BLaER1 (cell line): Measurements from ENCODE around the gene ARHGEF26.
"Not testable (repeated sequence)": the region's sequence is repeated elsewhere in the genome, so short reads cannot be mapped to it uniquely, and the experiment has no call there.

Source experiments
- H3K27ac ChIP-seq: shearing (Covaris generic); formaldehyde crosslinking; 2 replicates; pipeline ENCODE4 v1.8.1; 2022
- H3K27me3 ChIP-seq: shearing (Covaris generic); formaldehyde crosslinking; 2 replicates; pipeline ENCODE4 v1.8.1; 2022
- H3K36me3 ChIP-seq: shearing (Covaris generic); formaldehyde crosslinking; 2 replicates; pipeline ENCODE4 v1.8.1; 2022
- H3K4me1 ChIP-seq: shearing (Covaris generic); formaldehyde crosslinking; 2 replicates; pipeline ENCODE4 v1.8.1; 2022
- H3K4me2 ChIP-seq: shearing (Covaris generic); formaldehyde crosslinking; 2 replicates; pipeline ENCODE4 v1.8.1; 2022
- H3K4me3 ChIP-seq: shearing (Covaris generic); formaldehyde crosslinking; 2 replicates; pipeline ENCODE4 v1.8.1; 2022
- H3K9ac ChIP-seq: shearing (Covaris generic); formaldehyde crosslinking; 2 replicates; pipeline ENCODE4 v1.8.1; 2022
- H3K9me3 ChIP-seq: shearing (Covaris generic); formaldehyde crosslinking; 2 replicates; pipeline ENCODE4 v1.8.1; 2022
- H4K20me1 ChIP-seq: shearing (Covaris generic); formaldehyde crosslinking; 2 replicates; pipeline ENCODE4 v1.8.1; 2022
- Cebpa-rat ChIP-seq: shearing (Covaris generic); IDR thresholded peaks from 2 replicates; pipeline ENCODE4 v1.8.1; 2022

Gene ARHGEF26, protein sequence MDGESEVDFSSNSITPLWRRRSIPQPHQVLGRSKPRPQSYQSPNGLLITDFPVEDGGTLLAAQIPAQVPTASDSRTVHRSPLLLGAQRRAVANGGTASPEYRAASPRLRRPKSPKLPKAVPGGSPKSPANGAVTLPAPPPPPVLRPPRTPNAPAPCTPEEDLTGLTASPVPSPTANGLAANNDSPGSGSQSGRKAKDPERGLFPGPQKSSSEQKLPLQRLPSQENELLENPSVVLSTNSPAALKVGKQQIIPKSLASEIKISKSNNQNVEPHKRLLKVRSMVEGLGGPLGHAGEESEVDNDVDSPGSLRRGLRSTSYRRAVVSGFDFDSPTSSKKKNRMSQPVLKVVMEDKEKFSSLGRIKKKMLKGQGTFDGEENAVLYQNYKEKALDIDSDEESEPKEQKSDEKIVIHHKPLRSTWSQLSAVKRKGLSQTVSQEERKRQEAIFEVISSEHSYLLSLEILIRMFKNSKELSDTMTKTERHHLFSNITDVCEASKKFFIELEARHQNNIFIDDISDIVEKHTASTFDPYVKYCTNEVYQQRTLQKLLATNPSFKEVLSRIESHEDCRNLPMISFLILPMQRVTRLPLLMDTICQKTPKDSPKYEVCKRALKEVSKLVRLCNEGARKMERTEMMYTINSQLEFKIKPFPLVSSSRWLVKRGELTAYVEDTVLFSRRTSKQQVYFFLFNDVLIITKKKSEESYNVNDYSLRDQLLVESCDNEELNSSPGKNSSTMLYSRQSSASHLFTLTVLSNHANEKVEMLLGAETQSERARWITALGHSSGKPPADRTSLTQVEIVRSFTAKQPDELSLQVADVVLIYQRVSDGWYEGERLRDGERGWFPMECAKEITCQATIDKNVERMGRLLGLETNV

DNA sequence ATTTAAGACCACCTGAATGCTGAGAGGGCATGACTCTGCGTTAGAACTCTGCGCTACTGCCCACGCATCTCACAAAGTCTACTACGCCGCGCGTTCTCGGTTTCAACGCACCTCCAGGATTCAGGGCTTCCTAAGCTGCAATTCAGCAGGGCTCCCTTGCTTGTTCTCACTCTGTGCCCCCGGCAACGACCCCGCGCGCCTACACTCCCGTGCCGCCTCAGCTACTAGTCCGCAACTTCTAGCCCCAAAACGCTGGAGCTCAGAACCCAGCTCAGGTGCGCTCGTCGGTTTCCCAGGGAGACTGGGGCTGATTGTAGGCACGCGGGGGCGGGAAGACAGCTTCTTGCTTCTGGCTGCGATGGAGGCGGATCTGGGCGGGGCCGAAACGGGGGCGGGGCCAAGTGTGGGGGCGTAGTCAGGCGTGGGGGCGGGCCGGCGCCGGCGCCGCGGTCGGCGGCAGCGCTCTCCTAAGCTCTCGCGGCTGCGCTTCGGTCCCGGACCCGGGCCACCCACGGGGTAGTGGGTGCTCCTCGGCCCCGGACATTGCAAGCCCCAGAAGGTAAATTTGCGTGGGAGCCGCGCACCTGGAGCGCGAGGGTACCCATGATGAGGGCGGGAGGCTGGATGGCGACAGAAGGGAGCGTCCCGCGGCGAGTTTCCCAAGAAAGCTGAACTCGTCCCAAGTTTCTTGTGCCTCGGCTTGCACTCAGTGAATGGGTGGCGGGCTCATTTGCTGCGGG is at the start of gene ARHGEF26:
Gene ARHGEF26, plus strand, starts transcription at position 430 of the 740 bp plus-strand sequence. CDS start 603 bp downstream, outside the sequence.
- no peak for TF ChIP-seq Cebpa-rat
- H3K4me3 ChIP-seq: no peak within 1 kb of the TSS
- H3K27me3 ChIP-seq: no peaks in the 10 kb centered on the region
- H3K9me3 ChIP-seq: peaks cover 22% of the 10 kb centered on the region
- H3K27ac ChIP-seq: no peak within 1 kb of the TSS
- H3K36me3 ChIP-seq: no peaks in the 10 kb centered on the region
- no peak within 1 kb of the TSS for H3K9ac ChIP-seq
- H4K20me1 ChIP-seq: no peaks in the 10 kb centered on the region
- H3K4me1 ChIP-seq: no peaks in the 10 kb centered on the region
- no peak within 1 kb of the TSS for H3K4me2 ChIP-seq

DNA sequence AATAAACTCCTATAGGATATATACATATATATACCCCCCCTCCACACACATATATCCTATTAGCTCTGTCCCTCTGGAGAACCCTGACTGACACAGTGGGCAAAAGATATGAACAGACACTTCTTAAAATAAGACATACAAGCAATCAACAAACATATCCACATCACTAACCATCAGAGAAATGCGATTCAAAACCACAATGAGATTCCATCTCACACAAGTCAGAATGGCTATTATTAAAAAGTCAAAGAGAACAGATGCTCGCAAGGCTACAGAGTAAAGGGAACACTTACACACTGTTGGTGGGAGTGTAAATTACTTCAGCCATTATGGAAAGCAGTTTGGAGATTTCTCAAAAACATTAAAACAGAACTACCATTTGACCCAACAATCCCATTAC is 46.2 kb upstream of the ARHGEF26 start:
- Histone ChIP-seq H3K27me3 (no peaks in the 10 kb centered on the region), H3K9ac (no peak overlapping the region), H3K4me1 (no peaks in the 10 kb centered on the region), H3K36me3 (no peaks in the 10 kb centered on the region), H3K27ac (no peak overlapping the region), H4K20me1 (no peaks in the 10 kb centered on the region), H3K4me2 (no peak overlapping the region), H3K9me3 (peaks cover 4% of the 10 kb centered on the region; the same call in 1 of the 2 replicates), H3K4me3 (no peak overlapping the region)
- no peak for TF ChIP-seq Cebpa-rat

DNA sequence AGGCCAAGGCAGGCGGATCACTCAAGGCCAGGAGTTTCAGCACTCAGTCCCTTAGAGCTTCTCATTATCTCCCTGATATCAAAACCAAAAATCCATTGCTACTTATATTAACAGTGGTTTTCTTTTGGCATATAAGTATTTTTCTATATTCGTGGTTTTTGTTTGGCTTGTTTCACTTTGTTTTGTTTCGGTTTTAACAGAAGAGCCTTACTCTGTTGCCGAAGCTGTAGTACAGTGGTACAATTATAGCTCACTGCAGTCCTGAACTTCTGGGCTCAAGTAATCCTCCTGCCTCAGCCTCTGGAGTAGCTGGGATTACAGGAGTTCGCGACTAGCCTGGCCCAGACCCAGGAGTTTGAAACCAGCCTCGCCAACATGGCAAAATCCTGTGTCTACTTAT is 42.5 kb upstream of the ARHGEF26 start:
- Histone ChIP-seq H3K4me3 (no peak overlapping the region), H3K4me2 (no peak overlapping the region), H3K9ac (no peak overlapping the region), H3K4me1 (no peaks in the 10 kb centered on the region), H3K27me3 (no peaks in the 10 kb centered on the region), H3K9me3 (peaks cover 3% of the 10 kb centered on the region; the same call in 1 of the 2 replicates), H3K36me3 (no peaks in the 10 kb centered on the region), H3K27ac (no peak overlapping the region), H4K20me1 (no peaks in the 10 kb centered on the region)
- no peak for TF ChIP-seq Cebpa-rat

DNA sequence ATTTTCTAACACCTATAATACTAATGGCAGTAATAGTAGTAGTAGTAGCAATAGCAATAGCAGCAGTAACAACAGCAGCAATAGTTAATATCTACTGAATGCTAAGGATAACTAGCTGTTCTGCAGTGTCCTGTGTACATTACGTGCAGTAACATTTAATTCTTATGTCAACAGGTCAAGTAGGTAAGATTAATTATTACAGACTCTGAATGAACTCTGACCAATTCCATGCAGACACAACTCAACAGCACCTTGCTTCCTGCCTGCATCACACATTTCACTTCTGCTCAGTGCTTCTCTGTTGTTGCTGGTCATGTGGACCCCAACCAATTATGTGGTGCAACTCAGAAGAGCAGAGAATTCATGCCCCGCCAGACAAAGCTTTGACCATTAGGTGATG is 39.9 kb upstream of the ARHGEF26 start:
- no peak for TF ChIP-seq Cebpa-rat
- Histone ChIP-seq H3K27ac (no peak overlapping the region), H3K4me2 (no peak overlapping the region)

DNA sequence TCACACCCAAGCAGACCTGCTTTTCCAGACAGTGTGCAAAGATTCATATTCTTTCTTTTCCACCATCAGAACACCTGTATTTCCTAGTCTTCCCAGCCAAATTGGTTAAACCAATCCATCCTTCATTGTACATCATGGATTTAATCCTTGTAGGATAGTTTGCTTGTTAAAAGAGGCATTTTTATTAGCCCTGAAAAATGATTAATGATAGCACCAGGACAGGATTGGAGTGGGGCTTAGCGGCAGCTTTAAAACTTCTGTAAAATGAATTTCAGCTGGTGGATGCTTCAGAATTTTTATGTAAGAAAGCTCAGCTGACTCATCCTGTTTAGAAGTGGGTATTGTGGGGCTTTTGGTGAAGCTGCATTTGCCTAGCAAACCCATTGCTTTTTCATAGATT is 36.1 kb upstream of the ARHGEF26 start:
- Histone ChIP-seq H3K27me3 (no peaks in the 10 kb centered on the region), H3K9ac (no peak overlapping the region), H3K9me3 (no peaks in the 10 kb centered on the region), H3K4me2 (no peak overlapping the region), H4K20me1 (no peaks in the 10 kb centered on the region), H3K36me3 (no peaks in the 10 kb centered on the region), H3K4me1 (no peaks in the 10 kb centered on the region), H3K4me3 (no peak overlapping the region), H3K27ac (no peak overlapping the region)
- TF ChIP-seq Cebpa-rat: no peak

More for the DNA sequence above, 39.9 kb upstream of the ARHGEF26 start:
- Histone ChIP-seq H3K9me3 (no peaks in the 10 kb centered on the region), H3K27me3 (no peaks in the 10 kb centered on the region), H4K20me1 (no peaks in the 10 kb centered on the region), H3K9ac (no peak overlapping the region), H3K4me1 (no peaks in the 10 kb centered on the region), H3K36me3 (no peaks in the 10 kb centered on the region), H3K4me3 (no peak overlapping the region)

DNA sequence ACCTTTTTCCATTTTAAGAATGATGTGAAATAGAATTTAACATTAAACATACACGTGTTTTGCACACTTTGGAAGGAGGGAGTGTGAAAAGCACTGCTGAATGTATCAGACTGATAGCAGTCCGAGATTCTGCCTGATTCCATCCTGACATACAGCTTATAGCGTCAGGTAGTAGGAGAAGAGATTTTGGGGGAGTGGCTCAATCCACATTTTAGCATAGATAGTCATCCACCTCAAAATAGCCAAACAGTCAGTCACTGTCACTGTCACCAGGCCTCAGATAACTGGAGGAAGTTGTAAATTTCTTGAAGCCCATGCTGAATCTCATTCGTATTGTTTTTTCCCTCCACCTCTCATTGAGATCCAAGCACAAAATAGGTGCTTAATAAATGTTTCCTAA is 35.4 kb upstream of the ARHGEF26 start:
- H3K9ac ChIP-seq: no peak overlapping the region
- no peaks in the 10 kb centered on the region for H3K4me1 ChIP-seq
- no peaks in the 10 kb centered on the region for H3K36me3 ChIP-seq
- H3K27ac ChIP-seq: no peak overlapping the region
- H4K20me1 ChIP-seq: no peaks in the 10 kb centered on the region
- TF ChIP-seq Cebpa-rat: no peak
- H3K9me3 ChIP-seq: no peaks in the 10 kb centered on the region
- H3K4me2 ChIP-seq: no peak overlapping the region
- H3K27me3 ChIP-seq: no peaks in the 10 kb centered on the region
- H3K4me3 ChIP-seq: no peak overlapping the region

DNA sequence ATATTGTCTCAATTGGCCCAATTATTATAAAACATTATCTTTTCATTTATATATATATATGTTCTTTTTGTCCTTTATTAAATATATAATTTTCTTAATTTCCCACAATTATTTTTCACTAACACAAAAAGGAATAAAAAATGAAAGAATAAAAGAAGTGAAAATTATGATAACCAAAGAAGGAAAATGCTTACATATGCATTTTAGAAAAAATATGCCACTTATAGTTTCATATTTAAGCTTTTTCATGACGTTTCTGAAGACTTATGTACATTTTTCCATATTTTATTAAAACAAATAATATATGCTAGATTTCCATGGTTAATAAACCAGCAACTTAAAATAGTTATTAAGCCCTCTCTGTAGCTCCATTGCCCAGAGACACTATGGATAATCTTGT is 34.9 kb upstream of the ARHGEF26 start:
- TF ChIP-seq Cebpa-rat: no peak
- H3K27me3 ChIP-seq: no peaks in the 10 kb centered on the region
- no peak overlapping the region for H3K4me3 ChIP-seq
- no peak overlapping the region for H3K4me2 ChIP-seq
- H3K36me3 ChIP-seq: no peaks in the 10 kb centered on the region
- no peaks in the 10 kb centered on the region for H3K4me1 ChIP-seq
- H3K27ac ChIP-seq: no peak overlapping the region
- H3K9ac ChIP-seq: no peak overlapping the region
- no peaks in the 10 kb centered on the region for H3K9me3 ChIP-seq
- H4K20me1 ChIP-seq: no peaks in the 10 kb centered on the region

DNA sequence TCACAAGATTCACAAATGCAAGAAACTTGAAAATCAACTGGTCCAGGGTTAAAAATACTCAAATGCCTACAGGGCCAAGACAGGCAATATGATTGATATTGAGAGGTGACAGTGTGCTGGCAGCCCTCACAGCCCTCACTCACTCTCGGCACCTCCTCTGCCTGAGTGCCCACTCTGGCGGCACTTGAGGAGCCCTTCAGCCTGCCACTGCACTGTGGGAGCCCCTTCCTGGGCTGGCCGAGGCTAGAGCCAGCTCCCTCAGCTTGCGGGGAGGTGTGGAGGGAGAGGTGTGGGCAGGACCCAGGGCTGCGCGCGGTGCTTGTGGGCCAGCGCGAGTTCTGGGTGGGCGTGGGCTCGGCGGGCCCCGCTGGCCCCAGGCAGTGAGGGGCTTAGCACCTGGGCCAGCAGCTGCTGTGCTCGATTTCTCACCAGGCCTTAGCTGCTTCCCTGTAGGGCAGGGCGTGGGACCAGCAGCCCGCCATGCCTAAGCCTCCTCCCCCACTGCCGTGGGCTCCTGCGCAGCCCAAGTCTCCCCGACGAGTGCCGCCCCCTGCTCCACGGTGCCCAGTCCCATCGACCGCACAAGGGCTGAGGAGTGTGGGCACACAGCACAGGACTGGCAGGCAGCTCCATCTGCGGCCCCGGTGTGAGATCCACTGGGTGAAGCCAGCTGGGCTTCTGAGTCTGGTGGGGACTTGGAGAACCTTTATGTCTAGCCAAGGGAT is 33.3 kb upstream of the ARHGEF26 start:
- H3K9me3 ChIP-seq, H3K27me3 ChIP-seq, H3K4me1 ChIP-seq, H3K4me3 ChIP-seq, H3K4me2 ChIP-seq, H3K36me3 ChIP-seq, H3K27ac ChIP-seq, H4K20me1 ChIP-seq, H3K9ac ChIP-seq: not testable (repeated sequence)
